Activated CD4-positive, alpha-beta T cell treated with anti-CD3 and anti-CD28 coated beads for 1 hour (primary cell): ENCODE results near the gene DCDC2C.

ENCODE experiments used
- DNase-seq: peaks from one replicate; pipeline ENCODE4 v3.0.0-alpha.2; 2020

DCDC2C gene

DNA sequence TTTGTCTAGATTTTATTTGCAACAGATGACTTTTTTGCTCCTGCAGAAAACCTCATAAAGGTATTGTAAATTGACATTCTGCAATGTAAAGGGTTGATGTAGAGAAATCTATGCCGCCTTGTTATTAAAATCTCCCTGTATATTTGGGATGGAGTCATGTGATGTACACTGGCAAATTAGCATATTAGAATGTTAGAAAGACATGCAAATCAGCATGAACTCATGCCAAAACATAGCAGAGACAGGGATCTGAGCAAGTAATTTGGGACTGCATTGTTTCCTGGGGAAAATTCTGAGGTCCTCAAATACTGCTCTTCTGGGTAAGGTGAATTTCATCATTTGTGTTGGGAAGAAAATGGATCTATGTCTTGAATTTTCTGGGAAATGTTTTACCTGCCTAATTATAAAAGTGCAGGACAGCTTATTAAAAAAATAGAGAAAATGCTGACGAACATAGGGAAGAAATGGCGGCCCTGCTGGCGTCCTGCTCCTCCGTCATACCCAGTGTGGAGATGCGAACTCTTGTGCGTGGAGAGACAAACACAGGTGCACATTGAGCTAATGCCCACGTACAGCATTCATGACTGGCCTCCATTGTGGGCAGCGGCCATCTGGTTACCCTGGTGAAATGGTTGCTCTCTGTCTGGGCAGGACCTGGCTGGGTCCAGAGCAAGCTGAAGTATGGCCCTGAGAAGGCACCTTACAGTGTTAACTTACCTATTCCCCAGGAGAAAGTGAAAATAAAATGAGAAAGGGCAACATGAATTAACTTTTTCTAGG lies 29.1 kb upstream of the DCDC2C start:
- DNase-seq, result no peak

DNA sequence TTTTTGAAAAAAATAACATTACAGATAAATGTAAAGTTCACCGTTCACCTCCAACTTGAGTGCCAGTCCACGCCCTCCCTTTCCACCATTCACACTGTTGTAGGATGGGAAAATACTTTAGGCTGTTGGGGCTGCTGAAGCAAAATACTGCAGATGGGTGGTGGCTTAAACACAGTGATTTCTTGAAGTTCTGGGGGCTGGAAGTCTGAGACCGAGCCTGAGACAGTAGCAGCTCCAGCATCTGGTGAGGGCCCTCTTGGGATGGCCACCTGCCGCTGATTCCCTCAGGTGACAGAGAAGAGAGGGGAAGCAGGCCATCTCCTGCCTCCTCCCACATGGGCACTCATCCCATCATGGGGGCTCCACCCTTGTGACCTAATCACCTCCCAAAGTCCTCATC lies 27.7 kb upstream of the DCDC2C start:
- DNase-seq, result no peak

DNA sequence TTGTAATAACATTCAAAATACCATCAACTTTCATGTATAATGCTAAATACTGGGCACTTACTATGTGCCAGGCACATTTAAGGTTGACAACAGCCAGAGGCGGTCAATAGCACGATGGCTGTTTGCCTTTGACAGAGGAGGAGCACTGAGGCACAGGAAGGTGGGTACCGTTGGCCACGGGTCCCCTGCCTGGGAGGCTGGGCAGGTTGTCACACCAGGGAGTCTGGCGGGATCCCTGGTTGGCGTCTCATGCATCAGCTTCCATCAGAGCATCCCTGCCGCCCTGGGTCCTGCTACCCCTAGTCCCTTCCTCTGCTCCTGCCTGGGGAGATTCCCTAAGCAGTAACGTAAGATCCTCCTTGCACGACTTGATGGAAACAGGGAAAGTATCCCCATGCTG lies 25.9 kb upstream of the DCDC2C start:
- DNase-seq, result no peak

DNA sequence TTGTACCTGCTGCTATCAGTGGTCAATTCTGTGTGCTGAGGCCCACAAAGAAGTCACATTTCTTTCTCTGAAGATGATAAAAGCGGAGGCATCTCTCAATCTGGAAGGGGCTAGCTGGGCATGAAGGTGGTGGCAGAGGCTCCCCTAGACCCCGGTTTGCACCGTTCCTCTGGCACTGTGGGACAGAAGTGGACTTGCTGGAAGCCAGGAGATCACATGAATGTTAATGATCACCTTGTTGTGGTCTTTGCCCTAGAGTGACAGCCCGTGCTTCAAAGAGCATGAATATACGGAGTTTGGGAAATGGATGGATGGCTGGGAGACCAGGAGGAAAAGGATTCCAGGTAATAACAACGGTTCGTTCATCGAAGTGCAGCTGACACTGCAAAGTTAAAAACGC lies 25.2 kb upstream of the DCDC2C start:
- no peak for DNase-seq

DNA sequence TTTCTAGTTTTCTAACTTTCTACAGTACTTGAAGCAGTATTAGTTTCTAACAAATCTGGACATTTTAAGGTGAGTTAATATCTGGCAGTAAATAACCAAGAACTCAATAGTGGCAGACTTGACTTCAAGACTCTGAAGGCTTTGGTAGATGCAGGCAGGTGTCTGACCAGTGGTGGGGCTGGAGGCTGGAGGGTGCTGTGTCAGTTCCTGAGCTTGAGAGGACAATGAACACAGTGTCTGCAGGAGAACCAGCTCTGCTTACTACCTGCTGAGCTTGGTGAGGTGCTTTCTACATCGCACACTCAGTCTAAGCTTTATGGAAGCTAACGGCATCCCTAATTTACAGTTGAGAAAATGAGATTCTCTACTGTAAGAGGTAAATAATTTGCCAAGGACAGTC lies 24.2 kb upstream of the DCDC2C start:
- no peak for DNase-seq

DNA sequence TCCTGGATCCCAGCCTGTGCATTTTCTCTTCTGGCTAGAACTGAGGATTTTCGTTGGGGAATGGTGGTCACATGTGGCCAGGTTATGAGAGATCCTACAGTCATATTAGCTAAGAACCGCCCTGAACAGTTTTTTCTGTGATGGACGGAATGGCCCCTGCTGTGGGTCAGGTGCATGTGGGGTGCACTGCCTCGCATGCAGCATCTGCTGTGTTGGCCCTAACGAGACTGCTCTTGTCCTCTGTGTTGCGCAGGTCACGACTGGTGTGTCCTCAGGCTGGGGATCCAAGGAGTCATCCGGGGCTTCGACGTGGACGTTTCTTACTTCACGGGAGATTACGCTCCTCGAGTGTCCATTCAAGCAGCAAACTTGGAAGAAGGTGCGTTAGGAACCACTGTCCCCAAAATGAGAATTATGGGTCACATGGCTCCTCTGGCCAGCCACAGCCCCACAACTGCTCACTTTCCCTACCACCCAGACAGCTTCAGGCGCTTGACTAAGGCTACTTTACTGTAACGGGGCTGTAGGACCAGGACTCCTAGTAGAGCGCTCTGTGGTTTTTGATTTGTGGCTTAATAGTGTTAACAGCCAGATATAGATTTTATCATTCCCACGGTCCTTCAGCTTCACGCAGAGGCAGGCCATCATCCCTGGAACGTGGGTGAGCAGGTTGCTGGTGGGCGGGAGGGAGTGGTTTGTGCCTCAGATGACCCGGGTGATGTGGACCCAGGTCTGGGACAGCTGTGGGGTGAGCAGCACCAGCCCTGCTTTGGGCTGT lies 23.6 kb upstream of the DCDC2C start:
- DNase-seq, result no peak

DNA sequence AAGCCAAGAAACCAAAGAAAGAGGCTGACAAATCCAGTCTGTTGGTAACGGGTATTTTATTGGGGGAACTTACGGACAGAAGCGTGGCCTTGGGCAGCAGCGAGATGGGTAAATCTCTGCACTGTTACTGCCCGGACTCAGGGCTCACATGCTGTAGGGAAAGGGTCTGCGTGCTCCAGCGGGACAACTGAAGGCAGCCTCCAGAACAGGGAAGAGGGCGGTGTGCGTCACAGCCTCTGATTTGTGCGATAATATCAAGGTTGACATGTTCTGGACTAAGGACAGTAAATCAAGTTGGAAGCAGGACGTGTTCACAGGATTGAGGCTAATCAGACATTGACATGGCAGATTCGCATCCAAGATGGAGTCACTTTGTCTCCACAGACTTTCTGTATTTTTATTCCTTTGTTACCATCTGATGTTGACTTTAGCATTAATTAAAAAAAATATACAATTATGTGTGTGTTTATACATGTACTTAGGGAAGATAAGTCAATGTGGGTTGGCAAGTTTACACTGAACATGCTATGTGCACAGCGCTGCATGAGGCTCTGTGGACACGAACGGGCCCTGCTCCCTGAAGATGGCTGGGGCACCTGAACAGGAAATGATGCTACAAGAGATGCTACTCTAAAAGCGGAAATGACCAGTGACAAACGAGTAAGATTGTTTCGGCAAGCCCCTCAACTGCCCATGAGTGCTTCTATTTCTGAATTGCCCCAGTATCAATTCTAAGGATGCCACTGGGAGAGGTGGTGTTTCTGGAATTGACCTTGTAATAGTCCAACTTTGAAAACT lies 22.6 kb upstream of the DCDC2C start:
- no peak for DNase-seq

DNA sequence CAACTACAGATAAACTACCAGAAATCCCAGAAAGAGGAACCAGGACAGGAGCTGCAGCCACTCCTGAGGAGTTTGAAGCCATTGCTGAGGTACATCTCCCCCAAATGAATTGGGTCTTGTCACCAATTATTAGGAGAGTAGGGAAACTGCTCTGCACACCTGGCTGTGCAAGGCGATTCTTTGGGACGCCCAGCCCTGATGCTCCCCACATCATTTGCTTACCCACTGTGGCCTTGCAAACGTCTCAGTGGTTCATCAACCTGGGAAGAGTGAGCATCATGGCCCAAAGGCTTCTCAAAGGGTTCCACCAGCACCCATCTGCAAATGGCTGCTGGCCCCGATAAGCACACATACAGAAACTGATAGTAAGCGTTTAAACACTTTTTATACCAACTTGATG lies 21.8 kb upstream of the DCDC2C start:
- no peak for DNase-seq

DNA sequence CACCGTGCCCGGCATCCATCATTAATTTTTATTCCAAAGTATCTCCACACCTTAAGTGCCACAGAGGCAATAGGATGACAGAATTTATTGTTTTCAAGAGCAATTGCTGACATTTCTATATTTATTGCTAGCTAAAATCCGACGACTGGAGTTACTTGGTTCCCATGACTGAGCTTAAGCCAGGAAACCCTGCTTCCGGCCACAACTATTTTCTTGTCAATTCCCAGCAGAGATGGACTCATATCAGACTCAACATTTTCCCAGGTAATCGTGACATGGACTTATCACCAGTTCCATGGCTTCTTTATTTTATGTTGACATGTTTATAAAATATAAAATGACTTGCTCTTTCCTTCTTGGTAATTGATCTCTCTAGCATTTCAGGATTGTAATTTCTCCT lies 20.6 kb upstream of the DCDC2C start:
- no peak for DNase-seq

DNA sequence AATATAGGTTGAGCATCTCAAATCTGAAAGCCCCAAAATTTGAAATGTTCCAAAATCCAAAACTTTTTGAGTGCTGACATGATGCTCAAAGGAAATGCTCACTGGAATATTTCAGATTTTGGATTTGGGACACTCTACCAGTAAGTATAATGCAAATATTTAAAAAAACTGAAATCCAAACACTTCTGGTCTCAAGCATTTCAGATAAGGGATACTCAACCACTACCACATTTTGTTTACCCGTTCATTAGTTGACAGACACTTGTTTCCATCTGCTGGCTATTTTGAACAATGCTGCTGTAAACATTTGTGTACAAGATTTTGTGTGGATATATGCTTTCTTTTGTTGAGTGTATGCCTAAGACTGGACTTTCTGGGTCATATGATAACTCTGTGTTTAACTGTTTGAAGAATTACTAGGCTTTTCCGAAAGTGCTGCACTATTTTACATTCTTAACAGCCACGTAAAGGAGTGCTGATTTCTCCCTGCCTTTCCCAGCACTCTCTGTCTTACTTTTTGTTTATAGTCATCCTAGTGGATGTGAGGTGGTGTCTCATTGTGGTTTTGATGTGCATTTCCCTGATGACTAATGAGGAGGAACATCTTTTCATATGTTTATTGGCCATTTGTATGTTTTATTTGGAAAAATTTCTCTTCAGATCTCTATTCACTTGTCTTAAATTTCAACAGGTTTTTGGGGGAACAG lies 19.5 kb upstream of the DCDC2C start:
- no peak for DNase-seq

DNA sequence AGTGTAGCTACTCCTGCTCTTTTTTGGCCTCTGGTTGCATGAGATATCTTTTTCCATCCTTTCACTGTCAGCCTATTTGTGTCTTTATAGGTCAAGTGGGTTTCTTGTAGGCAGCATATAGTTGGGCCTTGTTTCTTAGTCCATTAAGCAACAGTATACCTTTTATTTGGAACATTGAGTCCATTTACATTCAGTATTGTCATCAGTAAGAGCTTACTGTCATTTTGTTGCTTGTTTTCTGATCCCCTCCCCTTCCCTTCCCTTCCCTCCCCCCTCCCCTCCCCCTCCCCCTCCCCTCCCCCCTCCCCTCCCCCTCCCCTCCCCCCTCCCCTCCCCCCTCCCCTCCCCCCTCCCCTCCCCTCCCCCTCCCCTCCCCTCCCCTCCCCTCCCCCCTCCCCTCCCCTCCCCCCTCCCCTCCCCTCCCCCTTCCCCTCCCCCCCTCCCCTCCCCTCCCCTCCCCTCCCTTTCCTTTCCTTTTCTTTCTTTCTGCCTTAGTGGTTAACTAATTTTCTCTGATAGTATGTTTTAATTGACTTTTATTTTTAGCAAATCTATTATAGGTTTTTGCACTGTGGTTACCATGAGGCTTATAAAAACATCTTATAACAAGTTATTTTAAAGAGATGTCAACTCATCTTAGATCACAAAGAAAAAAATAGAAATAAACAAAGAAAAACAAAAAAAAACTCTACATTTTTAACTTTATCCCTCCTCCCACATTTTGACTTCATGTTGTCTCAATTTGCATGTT lies 13.2 kb upstream of the DCDC2C start:
- DNase-seq, result no peak

DNA sequence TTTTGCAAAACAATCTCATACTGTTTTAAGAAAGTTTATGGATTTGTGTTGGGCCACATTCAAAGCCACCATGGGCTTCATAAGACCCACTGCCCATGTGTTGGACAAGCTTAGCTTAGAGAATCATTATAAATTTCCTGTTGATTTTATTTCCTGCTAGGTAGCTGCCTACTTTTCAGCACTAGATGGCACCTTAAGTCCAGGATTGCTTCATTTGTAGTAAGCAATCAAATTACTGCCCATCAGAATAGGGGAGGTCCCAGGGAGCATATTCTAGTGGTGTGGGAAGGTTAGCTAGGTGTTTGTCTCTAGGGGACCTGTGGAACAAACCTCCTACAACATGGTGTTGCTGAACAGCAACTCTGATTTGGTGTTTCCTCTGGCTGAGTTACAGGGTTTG lies 11.0 kb upstream of the DCDC2C start:
- DNase-seq, result no peak

DNA sequence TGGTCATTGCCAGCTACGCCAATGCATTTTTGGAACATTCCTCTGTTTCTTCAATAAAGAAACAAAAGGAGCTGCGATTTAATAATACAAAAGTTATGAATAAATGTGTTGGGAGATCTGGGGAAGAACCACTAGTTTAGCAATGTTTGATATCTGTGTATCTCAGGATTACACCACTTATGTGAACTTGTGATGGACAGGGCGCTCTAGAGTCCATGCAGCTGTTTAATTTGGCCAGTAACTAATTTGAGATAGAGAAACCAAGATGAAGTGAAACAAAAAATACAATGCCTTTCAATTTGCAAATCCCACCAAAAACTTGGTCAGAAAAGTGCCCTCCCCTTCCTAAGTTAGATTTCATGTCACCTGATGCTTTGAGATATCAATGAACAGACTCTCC lies 6.8 kb upstream of the DCDC2C start:
- no peak for DNase-seq

DNA sequence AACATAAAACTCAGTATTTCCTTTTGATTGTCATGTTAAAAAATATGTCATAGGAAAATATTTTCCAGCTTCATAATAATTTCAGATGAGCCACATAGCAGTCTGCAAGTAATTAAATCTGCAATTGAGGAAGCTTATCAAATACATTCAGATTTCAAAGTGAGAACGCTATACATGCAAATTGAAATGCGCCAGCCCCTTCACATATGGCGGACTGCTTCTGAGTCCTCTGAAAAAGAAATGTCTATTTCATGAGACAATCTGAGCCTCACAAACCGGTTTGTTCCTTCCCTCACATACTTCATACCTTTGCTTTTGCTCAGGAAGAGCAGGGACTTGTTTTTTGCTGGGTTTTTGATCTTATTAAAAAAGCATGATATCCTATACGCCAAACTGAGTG lies 2.3 kb upstream of the DCDC2C start:
- no peak for DNase-seq

DNA sequence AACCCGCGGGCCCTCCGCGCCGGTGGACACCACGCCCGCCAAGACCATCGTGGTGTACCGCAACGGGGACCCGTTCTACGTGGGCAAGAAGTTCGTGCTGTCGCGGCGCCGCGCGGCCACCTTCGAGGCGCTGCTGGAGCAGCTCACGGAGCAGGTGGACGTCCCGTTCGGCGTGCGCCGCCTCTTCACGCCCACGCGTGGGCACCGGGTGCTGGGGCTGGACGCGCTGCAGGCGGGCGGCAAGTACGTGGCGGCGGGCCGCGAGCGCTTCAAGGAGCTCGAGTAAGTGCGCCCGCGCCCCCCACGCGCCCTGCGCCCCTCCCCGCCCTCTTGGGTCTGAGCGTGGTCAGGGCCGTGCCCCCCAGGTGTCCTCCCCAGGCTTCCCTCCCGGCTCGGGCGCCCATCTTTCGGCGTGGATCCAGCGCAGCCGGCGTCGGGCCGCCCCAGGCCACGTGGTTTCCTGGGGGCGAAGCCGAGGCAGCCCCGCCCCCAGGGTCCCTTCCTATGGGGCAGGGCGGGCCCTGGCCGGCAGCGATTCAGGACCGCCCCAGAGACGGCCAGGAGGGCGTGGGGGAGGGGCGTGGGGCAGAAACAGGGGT lies 481 bp downstream of the DCDC2C start:
- DNase-seq, result no peak

DNA sequence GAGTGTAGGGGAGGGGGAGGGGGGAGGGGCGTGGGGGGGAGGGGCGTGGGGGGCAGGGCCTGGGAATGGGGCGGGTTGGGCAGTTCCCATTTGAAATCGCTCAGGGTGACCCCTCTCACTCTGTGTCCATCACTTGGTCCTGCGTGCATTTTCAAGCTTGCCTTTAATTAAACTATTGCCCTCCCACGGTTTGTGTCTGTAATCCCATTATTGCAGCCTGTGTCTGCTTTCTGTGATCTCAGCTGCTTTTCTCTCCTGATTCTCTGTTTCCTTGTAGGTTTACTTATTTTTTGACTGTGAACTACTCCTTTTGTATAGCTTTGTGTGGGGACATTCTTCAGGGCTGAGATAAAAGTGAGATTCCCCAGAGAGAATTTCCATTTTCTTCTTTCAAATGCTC lies 1.3 kb downstream of the DCDC2C start:
- DNase-seq, result no peak

DNA sequence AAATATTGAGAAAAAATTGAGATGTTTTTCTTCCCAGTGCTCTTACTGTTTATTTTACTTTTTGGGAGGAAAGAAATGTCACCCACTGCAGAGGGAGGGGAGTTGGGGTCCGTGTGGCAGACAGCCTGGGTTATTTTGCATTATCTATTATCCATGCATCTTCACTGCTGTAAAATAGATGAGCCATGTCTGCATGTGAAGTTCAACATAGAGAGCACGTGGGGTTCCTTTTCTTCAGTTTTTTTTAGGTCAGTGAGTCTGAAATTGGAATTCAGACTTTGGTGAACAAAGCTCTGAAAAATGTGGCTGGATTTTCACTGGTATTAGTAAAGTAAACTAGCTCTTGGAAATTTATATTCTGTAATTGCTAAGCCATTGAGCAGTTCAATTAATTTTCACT lies 2.4 kb downstream of the DCDC2C start:
- DNase-seq, result no peak

DNA sequence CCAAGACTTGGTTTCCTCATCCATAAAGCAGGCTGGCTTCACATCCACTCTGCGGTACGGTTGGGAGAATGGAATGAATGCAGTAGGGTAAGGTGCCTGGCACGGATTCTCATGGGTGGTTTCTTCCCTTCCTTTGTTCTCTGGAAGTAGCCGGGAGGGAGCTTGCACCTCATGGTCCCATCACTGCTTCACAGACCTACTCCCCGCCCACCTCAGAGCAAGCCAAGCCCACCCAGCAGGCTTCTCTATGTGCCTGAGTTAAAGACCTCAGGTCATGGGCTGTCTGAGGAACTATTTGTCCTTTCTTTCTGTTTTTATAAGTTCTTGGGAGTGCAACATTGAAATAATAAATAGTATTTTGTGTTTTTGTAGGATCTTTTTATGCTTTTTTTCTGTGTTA lies 3.5 kb downstream of the DCDC2C start:
- DNase-seq, result no peak

DNA sequence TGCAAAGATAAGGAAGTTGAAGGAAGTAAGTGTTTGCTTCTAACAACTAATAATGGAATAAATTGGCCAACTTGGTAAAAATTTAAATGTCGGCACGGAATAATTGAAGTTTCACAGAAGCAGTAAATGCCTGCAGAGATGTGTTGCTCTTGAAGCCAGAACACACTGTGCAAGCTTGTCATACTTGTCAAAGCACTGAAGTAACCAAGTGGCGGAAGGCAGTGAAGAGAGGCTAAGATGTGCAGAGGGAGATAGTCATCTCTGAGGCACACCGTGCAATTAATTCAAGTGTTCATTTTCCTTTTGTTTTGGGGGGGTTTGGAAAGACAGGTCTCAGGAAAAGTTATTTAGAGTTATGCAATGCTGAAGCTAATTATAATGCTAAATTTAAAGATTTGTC lies 5.2 kb downstream of the DCDC2C start:
- no peak for DNase-seq

DNA sequence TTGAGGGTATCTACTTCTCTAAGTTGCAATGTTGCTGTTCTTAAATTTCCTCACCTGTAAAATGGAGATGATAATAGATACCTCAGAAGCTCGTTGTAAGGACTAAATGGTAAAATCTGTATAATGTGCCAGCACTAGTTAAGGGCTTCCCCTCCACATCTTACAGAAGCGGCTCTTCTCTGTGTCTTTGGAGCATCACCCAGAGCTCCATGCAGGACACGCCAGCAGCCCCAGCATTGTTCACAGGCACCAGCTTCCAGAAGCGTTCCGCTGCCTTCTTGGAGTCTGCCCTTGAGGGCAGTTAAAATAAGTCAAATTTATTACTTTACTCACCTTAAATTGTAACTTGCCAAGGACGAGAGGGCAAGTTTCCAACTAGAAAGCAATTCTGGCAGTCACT lies 5.8 kb downstream of the DCDC2C start:
- DNase-seq, result no peak

DNA sequence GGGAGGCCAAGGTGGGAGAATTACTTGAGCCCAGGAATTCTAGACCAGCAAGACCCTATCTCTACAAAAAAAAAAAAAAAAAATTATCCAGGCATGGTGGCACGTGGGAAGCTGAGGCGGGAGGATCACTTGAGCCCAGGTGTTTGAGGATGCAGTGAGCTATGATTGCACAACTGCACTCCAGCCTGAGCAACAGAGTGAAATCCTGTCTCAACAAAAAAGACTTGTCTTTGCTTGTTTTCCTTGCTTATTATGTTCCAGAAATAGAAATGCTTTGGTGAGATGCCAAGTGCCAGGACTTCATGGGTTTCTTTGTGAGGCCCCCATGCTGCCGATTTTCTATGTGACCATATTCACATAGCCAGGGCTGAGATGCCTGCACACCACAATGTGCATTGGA lies 9.0 kb downstream of the DCDC2C start:
- DNase-seq, result no peak
